Measurements from ENCODE around the gene ITCH.

GRCh38 chr20:34448517-34448916 is 85.4 kb downstream of the ITCH start:
- TF ChIP-seq, protein P1, sequence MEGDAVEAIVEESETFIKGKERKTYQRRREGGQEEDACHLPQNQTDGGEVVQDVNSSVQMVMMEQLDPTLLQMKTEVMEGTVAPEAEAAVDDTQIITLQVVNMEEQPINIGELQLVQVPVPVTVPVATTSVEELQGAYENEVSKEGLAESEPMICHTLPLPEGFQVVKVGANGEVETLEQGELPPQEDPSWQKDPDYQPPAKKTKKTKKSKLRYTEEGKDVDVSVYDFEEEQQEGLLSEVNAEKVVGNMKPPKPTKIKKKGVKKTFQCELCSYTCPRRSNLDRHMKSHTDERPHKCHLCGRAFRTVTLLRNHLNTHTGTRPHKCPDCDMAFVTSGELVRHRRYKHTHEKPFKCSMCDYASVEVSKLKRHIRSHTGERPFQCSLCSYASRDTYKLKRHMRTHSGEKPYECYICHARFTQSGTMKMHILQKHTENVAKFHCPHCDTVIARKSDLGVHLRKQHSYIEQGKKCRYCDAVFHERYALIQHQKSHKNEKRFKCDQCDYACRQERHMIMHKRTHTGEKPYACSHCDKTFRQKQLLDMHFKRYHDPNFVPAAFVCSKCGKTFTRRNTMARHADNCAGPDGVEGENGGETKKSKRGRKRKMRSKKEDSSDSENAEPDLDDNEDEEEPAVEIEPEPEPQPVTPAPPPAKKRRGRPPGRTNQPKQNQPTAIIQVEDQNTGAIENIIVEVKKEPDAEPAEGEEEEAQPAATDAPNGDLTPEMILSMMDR (IDR thresholded peaks at IDR 0.05; ENCODE audit: poor library complexity, severe bottlenecking) = no peak
- TF ChIP-seq POLR2AphosphoS5 (IDR thresholded peaks at IDR 0.05) (no peak), EZH2 (IDR thresholded peaks at IDR 0.05; ENCODE audit: borderline replicate concordance, insufficient read depth, low read length, poor library complexity, severe bottlenecking) (no peak)

All from neural cell (in vitro differentiated cells).